GM21528 (cell line): ENCODE measurements around the gene GPR15.
A peak's percentile ranks its signal among the peaks of the same experiment; 100 is the strongest.

Experiments used
- ATAC-seq: cut with Tn5 transposase; IDR thresholded peaks from one replicate; pipeline ENCODE4 v1.9.1; 2021; ENCODE audit warnings: mild to moderate bottlenecking, moderate library complexity; ENCODE audit not compliant: unreplicated experiment, low FRiP score

GPR15 gene

GRCh38 chr3:98529856-98530459 lies 1.8 kb upstream of the GPR15 start:
- ATAC-seq: no peak

- ATAC-seq: no peak
These were observed 1.1 kb upstream of the GPR15 start for GRCh38 chr3:98530676-98531075.

GRCh38 chr3:98532275-98532637 lies 478 bp downstream of the GPR15 start:
- ATAC-seq: no peak

- ATAC-seq: no peak
These were observed 1.2 kb downstream of the GPR15 start for GRCh38 chr3:98532709-98533571.

- ATAC-seq: no peak
These were observed 2.4 kb downstream of the GPR15 start for GRCh38 chr3:98534168-98534567.

- no peak for ATAC-seq
These were observed 3.0 kb downstream of the GPR15 start for GRCh38 chr3:98534734-98535133.

- ATAC-seq: peak; percentile 73
These were observed 4.8 kb downstream of the GPR15 start for GRCh38 chr3:98536456-98537017.

- peak; percentile 51 for ATAC-seq
These were observed 8.6 kb downstream of the GPR15 start for GRCh38 chr3:98540346-98540745.

GRCh38 chr3:98541695-98542094 lies 9.9 kb downstream of the GPR15 start:
- ATAC-seq: no peak

GRCh38 chr3:98542623-98543022 lies 10.8 kb downstream of the GPR15 start:
- no peak for ATAC-seq

- peak; percentile 57 for ATAC-seq
These were observed 14.2 kb downstream of the GPR15 start for GRCh38 chr3:98545940-98546339.

GRCh38 chr3:98548544-98548943 lies 16.8 kb downstream of the GPR15 start:
- no peak for ATAC-seq

GRCh38 chr3:98550833-98551232 lies 19.1 kb downstream of the GPR15 start:
- no peak for ATAC-seq

- ATAC-seq: no peak
These were observed 19.5 kb downstream of the GPR15 start for GRCh38 chr3:98551236-98551635.

- ATAC-seq: no peak
These were observed 20.0 kb downstream of the GPR15 start for GRCh38 chr3:98551754-98552153.

GRCh38 chr3:98552232-98553020 lies 20.6 kb downstream of the GPR15 start:
- no peak for ATAC-seq

- ATAC-seq: no peak
These were observed 21.3 kb downstream of the GPR15 start for GRCh38 chr3:98553021-98553563.

GRCh38 chr3:98553753-98554152 lies 22.0 kb downstream of the GPR15 start:
- ATAC-seq: no peak

GRCh38 chr3:98554580-98554979 lies 22.8 kb downstream of the GPR15 start:
- ATAC-seq: no peak

- ATAC-seq: no peak
These were observed 23.2 kb downstream of the GPR15 start for GRCh38 chr3:98555025-98555379.
